Pons (tissue), 1 donor: Measurements from ENCODE around the gene AKTIP.
"Not testable (repeated sequence)": the region's sequence is repeated elsewhere in the genome, so short reads cannot be mapped to it uniquely, and the experiment has no call there.

Experiments used
- DNase-seq: peaks from one replicate; pipeline ENCODE4 v3.0.0-alpha.2; 2016; ENCODE audit warnings: low spot score

The AKTIP gene

DNA sequence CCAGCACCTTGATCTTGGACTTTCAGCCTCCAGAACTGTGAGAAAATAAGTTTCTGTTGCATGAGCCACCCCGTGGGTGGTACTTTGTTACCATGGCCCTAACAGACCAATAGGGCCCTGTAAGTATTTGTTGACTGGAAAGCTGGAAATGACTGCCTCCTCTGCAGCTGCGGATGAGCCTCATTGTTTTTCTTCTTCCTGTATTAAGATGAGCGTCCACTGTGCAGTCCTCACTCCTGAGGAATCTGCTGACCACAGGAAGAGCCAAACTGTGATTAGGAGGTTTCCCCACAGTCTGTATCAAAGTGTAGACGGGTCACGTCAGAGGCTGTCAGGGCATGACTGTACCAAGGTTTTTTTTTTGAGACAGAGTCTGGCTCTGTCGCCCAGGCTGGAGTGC, 12.2 kb upstream of the AKTIP start:
- no peak for DNase-seq

DNA sequence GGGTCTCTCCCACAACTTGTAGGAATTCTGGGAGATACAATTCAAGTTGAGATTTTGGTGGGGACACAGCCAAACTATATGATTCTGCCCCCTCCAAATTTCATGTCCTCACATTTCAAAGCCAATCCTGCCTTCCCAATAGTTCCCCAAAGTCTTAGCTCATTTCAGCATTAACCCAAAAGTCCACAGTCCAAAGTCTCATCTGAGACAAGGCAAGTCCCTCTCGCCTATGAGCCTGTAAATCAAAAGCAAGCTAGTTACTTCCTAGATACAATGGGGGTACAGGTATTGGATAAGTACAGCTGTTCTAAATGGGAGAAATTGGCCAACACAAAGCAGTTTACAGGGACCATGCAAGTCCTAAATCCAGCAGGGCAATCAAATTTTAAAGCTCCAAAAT, 9.8 kb upstream of the AKTIP start:
- not testable (repeated sequence) for DNase-seq

DNA sequence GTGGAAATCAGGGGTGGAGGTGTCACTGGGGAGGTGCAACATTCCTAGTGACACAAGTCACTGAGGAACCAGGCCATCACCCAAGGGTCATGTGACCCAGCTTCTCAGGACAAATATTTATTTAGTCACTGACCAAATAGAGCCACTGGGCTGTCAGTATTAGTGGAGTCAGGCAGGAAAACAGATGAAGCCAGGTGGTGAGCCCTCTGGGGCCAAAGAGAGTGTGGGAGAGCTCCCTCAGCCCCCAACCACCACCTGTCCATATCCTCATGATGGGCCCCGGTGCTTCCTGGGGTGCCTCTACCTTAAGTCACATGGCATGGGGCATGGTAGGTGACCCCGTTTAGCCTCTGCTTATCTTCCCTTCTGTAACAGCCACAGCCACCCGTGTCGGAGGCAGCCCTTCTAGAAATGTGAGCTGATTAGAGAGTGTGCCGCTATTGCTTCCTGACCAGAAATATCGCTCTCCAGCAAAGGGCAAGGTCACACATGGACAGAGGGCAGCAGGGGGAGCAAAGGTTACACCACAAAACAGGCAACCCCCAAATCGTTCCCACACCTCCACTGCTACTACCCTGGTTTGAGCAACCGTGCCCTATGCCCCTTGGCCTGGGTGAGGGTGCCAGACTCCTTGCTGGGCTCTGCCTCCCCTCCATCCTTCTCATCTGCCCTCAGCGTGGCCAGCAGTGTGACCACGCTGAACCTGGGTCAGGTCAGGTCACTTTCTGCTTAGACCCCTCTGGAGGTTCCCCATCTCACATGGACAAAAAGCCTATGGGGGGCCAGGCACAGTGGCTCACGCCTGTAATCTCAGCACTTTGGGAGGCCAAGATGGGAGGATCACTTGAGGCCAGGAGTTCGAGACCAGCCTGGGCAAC, 8.6 kb upstream of the AKTIP start:
- no peak for DNase-seq

DNA sequence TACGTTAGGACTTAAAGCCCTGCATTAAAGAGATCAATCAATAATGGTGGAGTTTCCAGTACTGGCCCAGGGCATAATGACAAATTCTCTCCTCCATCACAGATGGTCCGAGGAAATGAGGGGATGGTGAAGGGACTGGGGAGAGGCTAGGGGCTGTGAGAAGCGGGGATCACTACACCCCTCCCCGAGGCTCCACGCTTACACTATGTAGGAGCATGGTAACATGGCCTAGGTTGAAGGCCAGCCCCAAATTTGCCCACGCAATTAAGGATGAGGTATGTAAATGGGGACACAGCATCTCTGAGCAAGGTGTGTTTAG, 8.0 kb upstream of the AKTIP start:
- DNase-seq, result no peak

DNA sequence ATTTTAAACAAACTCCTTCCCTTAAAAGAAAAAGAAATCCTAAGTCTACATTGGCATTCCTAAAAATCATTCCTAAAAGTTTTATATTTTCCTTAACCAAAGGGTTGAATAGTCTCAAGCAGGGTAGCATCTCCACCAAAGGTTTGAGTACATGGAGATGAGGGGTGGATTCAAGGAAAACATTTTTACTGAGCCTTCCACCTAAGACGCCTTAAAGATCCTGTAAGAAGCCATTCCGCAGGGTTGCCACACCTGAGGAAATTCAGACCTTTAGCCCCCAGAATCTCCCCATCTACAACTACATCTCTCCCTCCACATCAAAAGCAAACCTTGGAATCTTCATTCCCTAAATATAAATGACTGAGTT, 7.7 kb upstream of the AKTIP start:
- no peak for DNase-seq

DNA sequence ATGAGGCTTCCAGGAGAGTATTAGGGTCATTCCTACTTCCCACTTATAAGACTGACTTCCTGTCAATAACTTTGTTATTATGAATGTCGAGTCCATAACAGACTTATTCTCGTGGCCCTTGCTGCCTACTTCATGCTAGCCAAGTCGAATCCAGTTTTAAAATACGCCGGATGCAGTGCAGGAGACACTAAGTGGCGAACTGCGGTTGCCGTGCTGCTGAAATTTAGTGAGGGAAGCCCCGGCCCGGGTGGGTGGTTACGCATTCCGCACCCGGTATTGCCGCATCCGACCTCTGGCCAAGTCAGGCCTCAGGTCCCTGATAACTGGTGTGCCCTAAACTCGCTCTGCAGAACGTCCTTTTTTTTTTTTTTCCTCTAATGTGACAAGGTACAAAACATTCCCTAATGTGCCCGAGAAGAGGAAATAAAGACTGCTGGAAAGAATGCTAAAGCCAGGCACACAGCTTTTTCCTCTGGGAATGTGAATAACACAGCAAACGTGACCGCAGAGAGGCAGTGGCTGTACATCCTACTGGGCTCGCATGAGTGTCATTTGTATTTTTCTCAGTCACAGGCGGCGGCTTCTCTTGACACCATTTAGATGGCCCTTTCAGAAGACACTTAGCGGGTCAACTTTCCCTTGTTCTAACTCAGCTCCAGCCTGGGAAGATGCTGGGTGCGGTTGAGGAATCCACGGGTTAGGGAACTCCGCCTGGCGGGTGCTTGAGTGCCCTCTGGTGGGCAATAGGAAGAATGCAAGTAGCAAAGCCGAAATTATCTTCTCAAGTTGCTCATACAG, 7.1 kb upstream of the AKTIP start:
- DNase-seq, result peak; percentile 74

DNA sequence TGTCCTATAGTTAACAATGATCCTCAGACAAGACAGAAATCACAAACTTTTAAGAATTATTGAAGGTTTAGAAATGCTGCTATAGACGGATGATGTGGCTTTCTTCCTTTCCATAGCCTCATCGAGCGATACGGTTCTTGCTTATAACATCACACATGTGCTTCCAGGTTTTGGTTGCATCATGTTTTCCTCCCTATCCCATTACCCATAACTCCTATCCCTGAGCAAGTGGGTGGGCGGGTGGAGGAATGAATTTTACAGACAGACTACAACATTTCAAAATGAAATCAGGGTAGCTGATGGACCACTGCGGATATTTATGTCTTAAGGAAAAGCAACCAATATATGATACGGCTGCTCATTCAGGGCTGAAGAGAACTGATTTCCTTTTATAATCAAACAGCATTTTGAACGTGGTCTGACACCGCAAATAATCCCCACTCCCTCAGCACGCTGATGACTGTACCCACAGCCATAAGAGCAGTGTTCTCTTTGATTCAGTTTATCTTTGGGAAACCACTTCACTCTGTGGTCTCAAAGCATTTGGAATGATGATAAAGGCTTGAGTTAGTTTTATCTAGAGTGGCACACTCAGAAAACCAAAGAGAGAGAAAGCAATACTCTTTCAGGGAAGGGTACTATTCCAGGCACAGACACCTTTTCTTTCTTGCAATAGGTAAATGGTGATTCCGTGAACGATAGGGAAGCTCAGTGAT, 4.6 kb upstream of the AKTIP start:
- DNase-seq, result no peak

DNA sequence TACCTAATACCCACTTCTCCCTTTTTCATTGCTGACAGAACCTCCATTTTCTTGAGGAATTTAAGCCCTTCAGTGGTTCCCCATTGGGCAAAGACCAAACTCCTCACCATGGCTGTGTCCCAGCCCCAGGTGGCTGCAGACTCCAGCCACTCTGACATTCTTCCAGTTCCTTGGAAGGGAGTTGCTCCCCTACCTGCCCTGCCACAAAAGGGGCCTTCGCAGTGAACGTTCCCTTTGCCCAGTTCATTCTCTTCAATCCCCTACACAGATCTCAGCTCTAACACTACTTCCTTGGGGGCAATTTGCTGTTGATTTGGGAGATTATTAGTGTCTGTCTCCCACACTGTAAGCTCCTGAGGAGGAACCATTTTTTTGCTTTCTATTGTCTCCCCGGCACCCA, 3.2 kb upstream of the AKTIP start:
- no peak for DNase-seq

DNA sequence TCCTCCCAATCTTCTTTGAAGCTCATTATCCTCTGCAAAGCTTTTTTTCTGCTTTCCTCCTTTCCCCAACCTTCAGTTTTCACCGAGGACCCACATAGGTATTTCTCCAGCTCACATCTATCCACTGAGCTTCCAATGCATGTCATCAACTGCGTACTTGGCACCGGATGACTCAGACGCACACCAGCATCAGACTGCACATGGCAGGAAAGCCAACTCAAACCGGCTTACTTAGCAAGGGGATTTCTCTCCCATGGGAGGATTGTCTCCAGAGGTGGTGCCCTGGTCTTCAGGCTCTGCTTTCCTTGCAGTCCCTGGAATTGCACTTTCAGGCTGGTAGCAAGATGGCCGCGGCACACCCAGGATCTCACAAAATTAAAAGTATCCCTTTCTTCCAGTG, 1.7 kb upstream of the AKTIP start:
- DNase-seq, result no peak

DNA sequence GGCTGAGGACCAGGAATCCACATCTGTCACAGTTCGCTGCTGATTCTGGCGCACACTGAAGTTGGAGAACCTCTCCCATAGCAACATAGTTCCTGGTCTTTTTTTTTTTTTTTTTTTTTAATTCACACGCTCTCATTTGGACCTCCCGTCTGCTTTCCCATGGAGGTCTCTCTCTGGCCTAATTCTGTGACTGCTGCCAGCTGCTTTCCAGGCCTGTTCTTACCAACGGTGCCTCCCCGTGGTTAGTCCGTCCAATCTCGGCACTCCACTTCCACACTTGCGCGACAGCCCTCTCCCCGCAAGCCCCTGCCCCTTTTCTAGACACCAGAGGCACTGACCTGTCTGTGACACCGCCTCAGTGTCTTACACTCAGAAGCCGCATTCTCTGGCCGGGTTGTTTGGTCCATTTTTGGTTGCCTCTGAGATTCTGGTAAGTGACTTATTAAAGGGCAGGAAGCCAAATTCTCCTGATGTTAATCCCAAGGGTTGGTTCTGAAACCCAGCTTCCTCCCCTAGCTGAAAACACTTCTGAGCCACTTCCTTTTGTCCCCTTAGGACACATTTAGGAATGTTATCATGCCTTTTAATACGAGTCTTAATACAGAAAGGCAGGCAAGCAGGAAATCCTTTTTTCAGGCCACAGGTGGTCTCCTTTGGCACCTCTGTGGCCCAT, 1.1 kb upstream of the AKTIP start:
- DNase-seq, result peak; percentile 66

DNA sequence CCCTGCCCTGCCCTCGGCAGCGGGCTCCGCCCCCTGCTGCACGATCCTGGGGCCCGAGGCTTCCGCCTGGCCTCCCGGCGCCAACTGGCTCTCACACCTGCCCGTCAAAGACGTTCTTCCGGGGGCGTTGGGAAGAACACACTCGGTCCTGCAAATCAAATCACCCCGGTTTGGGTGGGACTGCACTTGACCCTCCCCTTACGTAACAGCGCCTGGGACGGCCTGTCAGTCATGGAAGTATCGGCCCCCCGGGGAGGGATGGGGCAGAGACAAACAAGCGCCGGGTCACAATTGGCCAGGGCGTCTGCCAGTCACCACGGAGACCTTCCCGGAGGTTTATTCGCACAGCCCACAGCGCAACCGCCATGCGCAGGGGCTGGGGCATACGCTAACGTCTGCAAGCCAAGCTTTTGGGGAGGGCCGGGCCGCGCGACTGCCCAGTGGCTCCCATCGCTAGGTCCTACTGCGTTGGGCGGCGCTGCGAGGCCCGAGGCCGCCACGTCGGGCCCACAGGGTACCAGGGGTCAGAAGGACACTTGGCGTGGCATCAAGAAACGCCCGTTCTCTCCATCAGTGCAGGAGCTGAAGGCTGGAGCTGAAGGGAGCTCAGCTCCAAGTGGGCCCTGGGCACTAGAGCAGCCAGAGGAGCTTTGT, 388 bp upstream of the AKTIP start:
- DNase-seq, result peak; percentile 100

DNA sequence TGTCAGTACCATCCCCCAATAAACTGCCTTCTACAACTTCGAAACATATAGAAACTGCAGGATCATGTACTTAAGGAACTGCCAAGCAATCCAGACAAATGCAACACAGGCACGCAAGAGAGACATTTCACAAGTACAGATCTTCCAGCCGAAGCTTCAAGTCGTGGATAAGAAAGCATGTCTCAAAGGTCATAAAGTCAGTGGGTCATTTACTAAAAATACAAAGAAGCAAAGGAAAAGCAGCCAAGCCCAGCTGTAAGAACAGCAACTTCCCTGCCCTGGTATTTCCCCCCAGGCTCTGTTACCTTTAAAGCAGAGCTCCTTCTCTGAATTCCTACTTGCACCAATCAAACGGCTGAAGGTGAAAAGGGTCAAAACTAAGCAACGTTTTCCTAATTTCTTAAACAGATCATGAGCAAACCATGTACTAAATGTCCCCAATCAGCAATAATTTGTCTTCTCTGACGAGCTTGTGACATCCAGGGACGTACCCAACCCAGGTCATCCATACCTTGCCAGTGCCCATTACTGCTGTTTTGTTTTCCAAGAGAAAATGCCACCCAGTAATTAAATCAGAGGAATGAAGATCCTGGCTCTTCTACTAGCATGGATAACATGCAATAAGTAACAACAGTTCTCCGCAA, 1.7 kb downstream of the AKTIP start:
- no peak for DNase-seq

DNA sequence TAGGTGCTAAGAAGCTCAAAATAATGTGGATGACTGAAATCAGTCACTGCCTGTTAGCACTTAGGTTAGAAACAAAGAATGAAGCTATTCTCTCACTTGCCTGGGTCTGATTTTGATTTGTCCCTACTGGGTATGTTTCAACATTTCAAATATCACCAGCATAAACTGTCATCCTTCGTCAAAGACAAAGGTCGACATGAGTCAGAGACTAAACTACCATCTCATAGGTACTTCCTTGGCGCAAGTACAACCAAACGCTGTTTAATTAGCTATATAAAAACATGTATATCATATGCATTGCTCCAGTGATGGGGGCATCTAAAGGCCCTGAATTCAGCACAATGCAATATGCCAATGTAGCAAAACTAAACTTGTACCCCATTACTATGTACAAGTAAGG, 4.0 kb downstream of the AKTIP start:
- DNase-seq, result no peak

DNA sequence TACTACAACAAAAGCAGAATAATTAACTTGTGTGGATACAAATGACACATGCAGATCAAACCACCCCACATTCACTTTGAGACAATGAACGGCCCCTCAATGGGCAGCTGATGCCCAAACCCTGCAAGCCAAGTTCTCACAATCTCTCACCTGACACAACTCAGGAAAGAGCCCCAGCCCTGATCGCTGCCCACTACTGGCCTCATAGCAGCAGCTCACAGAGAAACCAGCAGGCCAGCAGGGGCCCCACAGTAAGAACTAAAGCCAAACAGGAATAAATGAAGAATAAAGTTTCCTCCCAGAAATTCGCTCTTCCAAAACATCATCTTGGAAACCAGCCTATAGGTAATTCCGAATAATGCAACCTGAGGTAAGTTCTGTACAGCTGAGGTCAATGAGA, 7.7 kb downstream of the AKTIP start:
- DNase-seq, result no peak

DNA sequence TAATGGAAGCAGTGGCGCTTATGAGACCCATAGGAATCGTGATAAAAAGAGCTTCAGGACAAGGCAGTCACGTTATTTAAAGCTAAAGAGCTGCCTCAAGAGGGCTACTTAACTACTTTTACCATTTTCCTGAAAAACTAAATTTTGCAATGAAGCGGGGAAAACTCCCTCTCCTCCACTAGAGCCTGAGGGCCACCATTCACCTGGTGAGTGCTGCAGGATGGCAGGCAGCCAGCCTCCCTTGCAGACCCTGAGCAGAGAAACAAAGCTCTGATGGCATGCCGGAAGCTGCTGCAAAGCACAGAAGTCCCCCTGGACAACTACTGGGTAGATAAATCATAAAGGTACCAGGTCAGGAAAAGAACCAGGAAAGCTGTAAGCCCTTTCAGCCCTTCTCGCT, 8.4 kb downstream of the AKTIP start:
- DNase-seq, result no peak

DNA sequence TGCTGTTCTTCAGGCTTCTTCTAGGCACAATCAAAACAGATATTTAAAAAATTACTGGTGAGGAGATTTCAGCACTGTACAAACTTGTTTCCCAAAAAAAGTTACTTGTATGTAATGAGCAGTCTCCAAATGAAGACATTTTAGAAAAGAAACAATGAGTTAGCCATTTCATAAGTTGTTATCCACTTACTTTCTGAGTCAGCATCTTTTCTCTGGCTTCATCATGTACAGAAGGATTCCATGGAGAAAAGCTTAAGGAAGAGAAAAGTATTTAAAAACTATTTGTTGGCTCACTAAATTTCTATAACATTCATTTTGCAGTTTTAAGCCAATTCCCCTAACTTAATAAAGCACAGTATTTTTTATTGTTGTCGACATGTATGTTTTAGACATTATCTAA, 10.5 kb downstream of the AKTIP start:
- DNase-seq, result no peak

DNA sequence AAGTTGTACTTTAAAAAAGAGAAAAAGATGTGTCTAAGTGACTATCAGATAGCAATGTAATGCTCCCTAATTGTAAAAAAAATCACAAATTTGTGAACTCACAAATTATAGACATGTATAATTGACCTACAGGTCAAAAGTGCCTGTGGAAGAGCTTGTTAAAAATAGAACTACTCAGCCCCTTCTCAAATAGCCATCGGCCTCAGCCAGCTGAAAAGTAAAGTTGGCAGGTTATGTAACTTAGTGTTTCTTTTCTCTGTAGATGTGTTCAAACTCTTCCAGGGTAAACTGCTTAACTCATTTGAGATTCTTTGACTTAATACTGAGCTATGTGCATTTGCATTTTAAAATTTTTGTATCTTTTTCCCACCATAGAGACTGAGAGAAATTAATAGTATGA, 13.3 kb downstream of the AKTIP start:
- no peak for DNase-seq

DNA sequence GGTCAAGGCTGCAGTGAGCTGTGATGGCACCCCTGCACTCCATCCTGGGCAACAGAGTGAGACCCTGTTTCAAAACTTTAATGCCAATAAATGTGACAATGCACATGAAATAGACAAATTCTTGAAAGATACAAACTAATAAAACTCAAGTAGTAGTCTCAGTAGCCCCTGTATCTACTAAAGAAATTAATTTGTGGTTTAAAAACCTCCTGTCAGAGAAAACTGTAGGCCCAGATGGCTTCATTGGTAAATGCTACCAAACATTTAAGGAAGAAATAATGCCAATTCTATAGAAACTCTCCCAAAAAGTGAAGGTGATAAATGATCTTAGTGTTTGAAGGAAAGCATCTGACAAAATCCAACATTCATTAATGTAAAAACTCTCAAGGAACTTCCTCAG, 16.8 kb downstream of the AKTIP start:
- no peak for DNase-seq

DNA sequence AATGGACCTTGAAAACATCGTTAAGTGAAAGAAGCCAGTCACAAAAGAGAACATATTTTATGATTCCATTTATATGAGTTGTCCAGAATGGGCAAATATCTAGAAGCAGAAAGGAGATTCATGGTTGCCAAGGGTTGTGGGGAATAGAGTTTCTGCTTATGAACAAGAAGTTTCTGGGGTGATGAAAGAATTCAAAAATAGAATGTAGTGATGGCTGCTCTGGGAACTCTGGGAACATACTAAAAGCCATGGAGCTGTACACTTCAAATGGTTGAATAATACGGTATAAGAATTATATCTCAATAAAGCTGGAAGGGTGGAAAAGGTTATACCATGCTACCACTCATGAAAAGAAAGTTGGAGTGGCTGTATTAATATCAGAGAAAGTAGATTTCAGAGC, 18.5 kb downstream of the AKTIP start:
- no peak for DNase-seq

DNA sequence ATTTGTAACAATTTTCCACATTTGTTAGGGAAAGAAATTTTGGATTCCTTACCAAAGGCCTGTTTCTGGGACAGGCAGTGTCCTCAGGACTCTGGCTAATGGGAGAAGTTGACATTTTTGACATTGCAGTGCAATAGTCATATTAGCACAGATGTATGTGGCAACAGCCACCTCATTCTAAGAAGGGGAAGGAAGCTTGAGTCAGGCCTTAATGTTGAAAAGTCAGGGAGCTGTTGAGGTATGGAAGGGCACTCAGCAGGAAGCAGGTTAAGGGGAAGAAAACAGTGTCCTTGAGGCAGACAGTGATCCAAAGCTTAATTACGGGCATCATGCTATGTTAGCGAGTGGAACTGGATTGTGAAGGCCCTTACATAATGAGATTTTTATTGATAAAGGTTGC, 20.9 kb downstream of the AKTIP start:
- DNase-seq, result no peak

DNA sequence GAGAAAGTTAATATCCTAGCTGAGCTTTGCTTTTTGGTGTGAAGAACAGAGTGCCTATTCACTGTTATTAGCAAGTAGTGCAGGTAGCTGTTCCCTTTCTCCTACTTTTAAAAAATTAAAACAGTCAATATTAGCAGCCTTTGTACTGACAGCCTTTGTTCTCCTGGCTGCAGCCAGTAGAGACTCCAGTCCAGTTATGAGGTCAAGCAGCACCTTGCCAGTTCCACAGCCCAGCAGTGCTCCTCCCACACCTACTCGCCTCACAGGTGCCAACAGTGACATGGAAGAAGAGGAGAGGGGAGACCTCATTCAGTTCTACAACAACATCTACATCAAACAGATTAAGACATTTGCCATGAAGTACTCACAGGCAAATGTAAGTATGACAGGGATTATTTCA, 22.6 kb downstream of the AKTIP start:
- DNase-seq, result no peak
